Spinal cord (tissue), 10 donors: ENCODE measurements around the gene PYHIN1. TPM values are rescaled to one million over a fixed set of nuclear protein-coding genes. Genes with fewer than 3 reads are reported as not detected.

Experiments used
- DNase-seq, 6 donors: peaks; one replicate each; pipeline versions ENCODE4 v3.0.0 to v3.0.0-alpha.2; 2013 to 2015; ENCODE audit warnings: low spot score in 6 of 6, low read depth in 4 of 6
- H3K27ac ChIP-seq: one replicate; pipeline ENCODE4 v1.5.1; 2013; ENCODE audit warnings: low read depth, low read length, control low read depth
- H3K27me3 ChIP-seq: one replicate; pipeline ENCODE4 v1.6.1; 2013; ENCODE audit warnings: low read length; ENCODE audit not compliant: control insufficient read depth, insufficient read depth
- H3K36me3 ChIP-seq: one replicate; pipeline ENCODE4 v1.6.1; 2013; ENCODE audit warnings: low read length; ENCODE audit not compliant: control insufficient read depth, insufficient read depth
- H3K4me1 ChIP-seq: one replicate; pipeline ENCODE4 v1.6.1; 2013; ENCODE audit warnings: low read length; ENCODE audit not compliant: control insufficient read depth, insufficient read depth
- H3K4me3 ChIP-seq: one replicate; pipeline ENCODE4 v1.5.1; 2013; ENCODE audit warnings: low read depth, low read length, control low read depth
- H3K9me3 ChIP-seq: one replicate; pipeline ENCODE4 v1.6.1; 2013; ENCODE audit warnings: low read length; ENCODE audit not compliant: control insufficient read depth, insufficient read depth
- WGBS: methylation state at CpG from one replicate; pipeline ENCODE4 v1.1.5; 2013; ENCODE audit warnings: missing lambda C conversion rate; ENCODE audit not compliant: insufficient coverage; 5-methylcytosine and 5-hydroxymethylcytosine counted together
- polyA plus RNA-seq, 2 donors: library from polyadenylated mRNA; unstranded; fragments of 120-200 nt; gene quantifications; one replicate each; pipeline ENCODE4 v1.2.1, GENCODE V29; 2013; ENCODE audit not compliant: insufficient read length in 2 of 2
- total RNA-seq, 2 donors: library from RNA; depleted of rRNA in 1 of 2; stranded (reverse); fragments of 120-200 nt in 1 of 2; fragments of >200 nt in 1 of 2; gene quantifications; one replicate each; pipeline versions ENCODE4 v1.2.3 to v1.2.4, GENCODE V29; 2013 to 2014
- donor health status: healthy.

The PYHIN1 gene
- total and polyA plus RNA-seq, 4 donors, result 0.30 TPM; not detected in 3

GRCh38 chr1:158941317-158941716 is 10.0 kb downstream of the PYHIN1 start:
- H3K4me3 ChIP-seq, result no peak overlapping the region
- no peaks in the 10 kb centered on the region for H3K36me3 ChIP-seq
- H3K4me1 ChIP-seq, result no peaks in the 10 kb centered on the region
- H3K27me3 ChIP-seq, result no peaks in the 10 kb centered on the region
- no peak for DNase-seq
- WGBS, result no CpG with 5 or more reads among the region's 1 CpG
- H3K9me3 ChIP-seq, result no peaks in the 10 kb centered on the region
- H3K27ac ChIP-seq, result no peak overlapping the region

- Histone ChIP-seq H3K27me3 (no peaks in the 10 kb centered on the region), H3K4me1 (no peaks in the 10 kb centered on the region), H3K4me3 (no peak overlapping the region), H3K27ac (no peak overlapping the region), H3K36me3 (no peaks in the 10 kb centered on the region), H3K9me3 (no peaks in the 10 kb centered on the region)
- WGBS, result no CpG with 5 or more reads among the region's 2 CpGs
- DNase-seq, result no peak
Measured at GRCh38 chr1:158942490-158942889, 11.1 kb downstream of the PYHIN1 start.

- no peak overlapping the region for H3K4me3 ChIP-seq
- WGBS, result no CpG with 5 or more reads among the region's 1 CpG
- DNase-seq, result no peak
- H3K36me3 ChIP-seq, result no peaks in the 10 kb centered on the region
- no peak overlapping the region for H3K27ac ChIP-seq
- H3K4me1 ChIP-seq, result no peaks in the 10 kb centered on the region
- no peaks in the 10 kb centered on the region for H3K9me3 ChIP-seq
- no peaks in the 10 kb centered on the region for H3K27me3 ChIP-seq
Measured at GRCh38 chr1:158943059-158943458, 11.7 kb downstream of the PYHIN1 start.

- Histone ChIP-seq H3K9me3 (no peaks in the 10 kb centered on the region), H3K27ac (no peak overlapping the region), H3K36me3 (no peaks in the 10 kb centered on the region), H3K4me1 (no peaks in the 10 kb centered on the region), H3K27me3 (no peaks in the 10 kb centered on the region), H3K4me3 (no peak overlapping the region)
- WGBS, result no CpG with 5 or more reads among the region's 2 CpGs
- DNase-seq, result no peak
Measured at GRCh38 chr1:158945061-158945460, 13.7 kb downstream of the PYHIN1 start.

- H3K27ac ChIP-seq, result no peak overlapping the region
- DNase-seq, result no peak
- no peaks in the 10 kb centered on the region for H3K36me3 ChIP-seq
- H3K4me1 ChIP-seq, result no peaks in the 10 kb centered on the region
- no peaks in the 10 kb centered on the region for H3K9me3 ChIP-seq
- no peak overlapping the region for H3K4me3 ChIP-seq
- no peaks in the 10 kb centered on the region for H3K27me3 ChIP-seq
Measured at GRCh38 chr1:158946785-158947184, 15.4 kb downstream of the PYHIN1 start.

GRCh38 chr1:158951956-158952355 is 20.6 kb downstream of the PYHIN1 start:
- 98% methylated on average over 10 of the region's 15 CpGs for WGBS
- Histone ChIP-seq H3K27me3 (no peaks in the 10 kb centered on the region), H3K4me3 (no peak overlapping the region), H3K27ac (no peak overlapping the region), H3K4me1 (no peaks in the 10 kb centered on the region), H3K36me3 (no peaks in the 10 kb centered on the region), H3K9me3 (peaks cover 2% of the 10 kb centered on the region)
- no peak for DNase-seq

- WGBS, result 100% methylated on average over 6 of the region's 9 CpGs
Measured at GRCh38 chr1:158952416-158952815, 21.1 kb downstream of the PYHIN1 start.

GRCh38 chr1:158961178-158961577 is 29.8 kb downstream of the PYHIN1 start:
- WGBS, result no CpG with 5 or more reads among the region's 1 CpG
- no peaks in the 10 kb centered on the region for H3K27me3 ChIP-seq
- H3K4me1 ChIP-seq, result no peaks in the 10 kb centered on the region
- no peaks in the 10 kb centered on the region for H3K9me3 ChIP-seq
- no peak for DNase-seq
- H3K27ac ChIP-seq, result no peak overlapping the region
- H3K36me3 ChIP-seq, result no peaks in the 10 kb centered on the region
- H3K4me3 ChIP-seq, result no peak overlapping the region

More at GRCh38 chr1:158952416-158952815, 21.1 kb downstream of the PYHIN1 start:
- no peak overlapping the region for H3K27ac ChIP-seq
- no peak overlapping the region for H3K4me3 ChIP-seq
- no peaks in the 10 kb centered on the region for H3K4me1 ChIP-seq
- no peaks in the 10 kb centered on the region for H3K27me3 ChIP-seq
- DNase-seq, result no peak
- no peaks in the 10 kb centered on the region for H3K36me3 ChIP-seq
- H3K9me3 ChIP-seq, result peaks cover 2% of the 10 kb centered on the region

GRCh38 chr1:158962983-158963382 is 31.6 kb downstream of the PYHIN1 start:
- H3K4me1 ChIP-seq, result no peaks in the 10 kb centered on the region
- H3K27me3 ChIP-seq, result no peaks in the 10 kb centered on the region
- no peak overlapping the region for H3K27ac ChIP-seq
- H3K4me3 ChIP-seq, result no peak overlapping the region
- peaks cover 2% of the 10 kb centered on the region for H3K9me3 ChIP-seq
- no peak for DNase-seq
- 51% methylated on average over 5 of the region's 5 CpGs for WGBS
- H3K36me3 ChIP-seq, result no peaks in the 10 kb centered on the region

GRCh38 chr1:158969166-158969565 is 37.8 kb downstream of the PYHIN1 start:
- Histone ChIP-seq H3K4me1 (no peaks in the 10 kb centered on the region), H3K9me3 (peaks cover 2% of the 10 kb centered on the region), H3K36me3 (no peaks in the 10 kb centered on the region), H3K27ac (no peak overlapping the region), H3K4me3 (no peak overlapping the region), H3K27me3 (no peaks in the 10 kb centered on the region)
- no peak for DNase-seq
- WGBS, result 100% methylated on average over 1 of the region's 3 CpGs
